HepG2 (cell line): ENCODE data around the gene FBXO4. TPM values are rescaled to one million over a fixed set of nuclear protein-coding genes. Genes with fewer than 3 reads are reported as not detected.

ENCODE experiments used
- ATAC-seq: fragments of 200-7000 bp; cut with Tn5 transposase; 3 replicates; pipeline ENCODE4 v1.9.1; 2020; ENCODE audit warnings: mild to moderate bottlenecking, moderate library complexity
- BruUV-seq: library from RNA; stranded (reverse); fragments of 400-500 nt; replicated peaks from 2 replicates; lab custom pipeline; 2021; lab: Mats Ljungman, UMichigan
- CTCF ChIA-PET: fragments of 300-600 bp; formaldehyde crosslinking; extraction: SDS; loops from one replicate; lab custom pipeline; 2021; ENCODE audit warnings: low total read pairs, inconsistent platforms, low intra/inter-chr PET ratio; lab: Yijun Ruan, JAX
- POLR2A ChIA-PET: fragments of 350-600 bp; sonication (Branson Sonifier 250); formaldehyde crosslinking; loops from one replicate; lab custom pipeline; 2020; ENCODE audit warnings: antibody characterized with exemption, inconsistent platforms; lab: Yijun Ruan, JAX
- DNase-seq: peaks from one replicate; pipeline ENCODE4 v3.0.0-alpha.2; 2015; ENCODE audit warnings: low spot score
- FAIRE-seq: peaks from 3 replicates; lab custom pipeline; 2011; peaks lifted over from hg19 to GRCh38; lab: Jason Lieb, UNC
- H2AFZ ChIP-seq: one replicate; pipeline ENCODE4 v1.6.1; 2011; ENCODE audit warnings: low read length, inconsistent platforms
- H3K27ac ChIP-seq: fragments of 300-600 bp; 3 replicates; pipeline ENCODE4 v1.8.0; 2011; ENCODE audit warnings: mixed run types, mild to moderate bottlenecking, mixed read lengths, low read length, inconsistent platforms; ENCODE audit not compliant: insufficient read depth; ENCODE audit errors: extremely low read length
- H3K27me3 ChIP-seq, 2 experiments: fragments of 200-600 bp in 1 of 2; 2 replicates in 1 of 2; 3 replicates in 1 of 2; pipeline versions ENCODE4 v1.6.0 to v1.8.0; 2011; ENCODE audit warnings: low read length in 2 of 2, mild to moderate bottlenecking in 2 of 2, moderate library complexity in 2 of 2, inconsistent platforms in 1 of 2; ENCODE audit not compliant: insufficient read depth in 2 of 2, control insufficient read depth in 1 of 2
- H3K36me3 ChIP-seq, 2 experiments: fragments of 200-600 bp in 1 of 2; replicated peaks in 1 of 2; 2 replicates in 1 of 2; 3 replicates in 1 of 2; pipeline versions ENCODE4 v1.5.1 to v1.8.0; 2011; ENCODE audit warnings: low read length in 2 of 2, inconsistent platforms in 1 of 2; ENCODE audit not compliant: insufficient read depth in 2 of 2, control insufficient read depth in 1 of 2
- H3K4me1 ChIP-seq: 2 replicates; pipeline ENCODE4 v1.5.1; 2012; ENCODE audit warnings: low read length, inconsistent platforms; ENCODE audit not compliant: insufficient read depth
- H3K4me2 ChIP-seq: 2 replicates; pipeline ENCODE4 v1.6.0; 2011; ENCODE audit warnings: low read depth, low read length, inconsistent platforms
- H3K4me3 ChIP-seq, 3 experiments: fragments of 200-600 bp in 1 of 3; sonication (generic), shearing (Covaris generic) in 1 of 3; replicated peaks in 1 of 3; 2 replicates each; pipeline ENCODE4 v1.5.1; 2011 to 2016; ENCODE audit warnings: low read length in 3 of 3, inconsistent platforms in 2 of 3, low read depth in 2 of 3, mild to moderate bottlenecking in 2 of 3, control low read depth in 1 of 3, mixed read lengths in 1 of 3; ENCODE audit not compliant: insufficient read depth in 1 of 3
- H3K79me2 ChIP-seq: one replicate; pipeline ENCODE4 v1.6.1; 2011; ENCODE audit warnings: low read length, inconsistent platforms; ENCODE audit not compliant: insufficient read depth
- H3K9ac ChIP-seq: 2 replicates; pipeline ENCODE4 v1.6.0; 2011; ENCODE audit warnings: mild to moderate bottlenecking, low read depth, low read length, inconsistent platforms; ENCODE audit not compliant: insufficient read depth
- H3K9me3 ChIP-seq: 2 replicates; pipeline ENCODE4 v1.5.1; 2012; ENCODE audit warnings: mild to moderate bottlenecking, low read length
- H4K20me1 ChIP-seq: 2 replicates; pipeline ENCODE4 v1.6.0; 2011; ENCODE audit warnings: inconsistent platforms, mild to moderate bottlenecking, low read length, moderate library complexity; ENCODE audit not compliant: insufficient read depth
- EP300 ChIP-seq, 3 experiments: sonication (generic) in 1 of 3; formaldehyde crosslinking in 1 of 3; IDR thresholded peaks; 2 replicates each; pipeline versions ENCODE4 v1.5.1 to v1.6.1; 2011 to 2020; ENCODE audit warnings: low read depth in 2 of 3, low read length in 2 of 3, borderline replicate concordance in 1 of 3, improper control_type of control experiment in 1 of 3, mild to moderate bottlenecking in 1 of 3, missing genetic modification reagents in 1 of 3, moderate library complexity in 1 of 3
- GABPB1 ChIP-seq: IDR thresholded peaks from 2 replicates; pipeline ENCODE4 v1.6.1; 2016; ENCODE audit warnings: mild to moderate bottlenecking, missing genetic modification reagents, moderate library complexity, missing compliant biosample characterization
- HNRNPUL1 ChIP-seq: fragments of 200-400 bp; formaldehyde crosslinking; IDR thresholded peaks from 2 replicates; pipeline ENCODE4 v1.6.1; 2017; ENCODE audit warnings: low read depth, mild to moderate bottlenecking, low read length, moderate library complexity
- ISL2 ChIP-seq: sonication (generic); formaldehyde crosslinking; IDR thresholded peaks from 2 replicates; pipeline ENCODE4 v1.5.0; 2020; ENCODE audit warnings: missing genetic modification reagents
- MAFF ChIP-seq: IDR thresholded peaks from 2 replicates; pipeline ENCODE4 v1.6.1; 2011; ENCODE audit warnings: low read depth, low read length, improper control_type of control experiment
- RARG ChIP-seq: sonication (generic); formaldehyde crosslinking; IDR thresholded peaks from 2 replicates; pipeline ENCODE4 v1.4.0; 2020; ENCODE audit warnings: low read depth, mild to moderate bottlenecking, missing genetic modification reagents
- SKI ChIP-seq: fragments of 450-650 bp; IDR thresholded peaks from one replicate; pipeline ENCODE4 v1.6.1; 2018; ENCODE audit warnings: mild to moderate bottlenecking; ENCODE audit not compliant: partially characterized antibody
- SMC3 ChIP-seq: IDR thresholded peaks from 2 replicates; pipeline ENCODE4 v1.6.1; 2011; ENCODE audit warnings: low read length, improper control_type of control experiment
- SRSF1 ChIP-seq: fragments of 200-400 bp; formaldehyde crosslinking; optimal IDR thresholded peaks from 2 replicates; pipeline ENCODE3; 2017; ENCODE audit warnings: mild to moderate bottlenecking, low read depth, low read length, moderate library complexity
- TCF12 ChIP-seq, 2 experiments: fragments of 450-650 bp in 1 of 2; sonication (generic) in 1 of 2; formaldehyde crosslinking in 1 of 2; IDR thresholded peaks; 2 replicates each; pipeline versions ENCODE4 v1.6.1 to v1.8.0; 2017 to 2022; ENCODE audit warnings: antibody characterized with exemption in 1 of 2, mild to moderate bottlenecking in 1 of 2, missing genetic modification reagents in 1 of 2, moderate library complexity in 1 of 2
- U2AF1 ChIP-seq: fragments of 200-400 bp; formaldehyde crosslinking; optimal IDR thresholded peaks from 2 replicates; pipeline ENCODE3; 2017; ENCODE audit warnings: mild to moderate bottlenecking, low read depth, low read length
- U2AF2 ChIP-seq: fragments of 200-400 bp; formaldehyde crosslinking; IDR thresholded peaks from 2 replicates; pipeline ENCODE4 v1.6.1; 2017; ENCODE audit warnings: low read depth, mild to moderate bottlenecking, low read length
- ZNF430 ChIP-seq: sonication (generic); formaldehyde crosslinking; IDR thresholded peaks from 2 replicates; pipeline ENCODE4 v1.9.0; 2021; ENCODE audit warnings: mild to moderate bottlenecking, missing genetic modification reagents
- ZNF569 ChIP-seq: sonication (generic); formaldehyde crosslinking; IDR thresholded peaks from 2 replicates; pipeline ENCODE4 v1.5.0; 2020; ENCODE audit warnings: mild to moderate bottlenecking, missing genetic modification reagents, moderate library complexity, borderline replicate concordance
- ZNF570 ChIP-seq: sonication (generic); formaldehyde crosslinking; IDR thresholded peaks from 2 replicates; pipeline ENCODE4 v1.4.0; 2020; ENCODE audit warnings: mild to moderate bottlenecking, missing genetic modification reagents, borderline replicate concordance
- ZNF615 ChIP-seq: sonication (generic); formaldehyde crosslinking; IDR thresholded peaks from 2 replicates; pipeline ENCODE4 v1.5.0; 2020; ENCODE audit warnings: mild to moderate bottlenecking, missing genetic modification reagents, borderline replicate concordance
- ZNF652 ChIP-seq: IDR thresholded peaks from 2 replicates; pipeline ENCODE4 v1.6.1; 2016; ENCODE audit warnings: low read depth, borderline replicate concordance
- ZNF703 ChIP-seq: sonication (generic); formaldehyde crosslinking; IDR thresholded peaks from 2 replicates; pipeline ENCODE4 v1.5.1; 2020; ENCODE audit warnings: missing genetic modification reagents, mild to moderate bottlenecking, moderate library complexity, borderline replicate concordance
- WGBS: methylation state at CpG from one replicate; pipeline ENCODE4 v1.1.6; 2017; ENCODE audit warnings: low lambda C conversion rate; 5-methylcytosine and 5-hydroxymethylcytosine counted together
- in situ Hi-C: cut with HindIII; loops from 2 replicates; pipeline ENCODE4 v1.10.0; 2017; ENCODE audit warnings: low pct_unique_long_range_greater_than_20kb; ENCODE audit not compliant: extremely low pct_ligation_motif_present
- intact Hi-C: fragments of 100-400 bp; cut with micrococcal nuclease; formaldehyde crosslinking; loops from one replicate; pipeline ENCODE4 v1.10.0; 2022; ENCODE audit not compliant: unreplicated experiment
- polyA plus RNA-seq, 8 experiments: library from polyadenylated mRNA; depleted of rRNA in 3 of 8; stranded (reverse) in 7 of 8; unstranded in 1 of 8; fragments of >200 nt; fragmentation: Illumina TruSeq in 4 of 8; extraction: Trizol in 4 of 8; gene quantifications; 2 replicates each; pipeline versions ENCODE4 v1.2.1 to v1.2.3, GENCODE V29; 2011 to 2016; ENCODE audit warnings: low read depth in 4 of 8, missing spikeins in 1 of 8, mixed read lengths in 1 of 8; ENCODE audit not compliant: insufficient read depth in 1 of 8
- total RNA-seq, 5 experiments: library from RNA; depleted of rRNA; stranded (reverse); fragments of >200 nt; fragmentation: Illumina TruSeq; extraction: Trizol; gene quantifications; 2 replicates each; pipeline ENCODE4 v1.2.3, GENCODE V29; 2016; ENCODE audit warnings: low read depth in 1 of 5
- TF ChIP-seq, protein P1 (sequence below): sonication (generic); formaldehyde crosslinking; IDR thresholded peaks from 2 replicates; pipeline ENCODE4 v1.5.1; 2020; ENCODE audit warnings: missing genetic modification reagents, mild to moderate bottlenecking, borderline replicate concordance

FBXO4 gene
- total and polyA plus RNA-seq, 2 of the 13 experiments (the other 11 are each of a cell fraction or from before 2014, with no cell fraction given), result 5.2 to 16.4 TPM

DNA sequence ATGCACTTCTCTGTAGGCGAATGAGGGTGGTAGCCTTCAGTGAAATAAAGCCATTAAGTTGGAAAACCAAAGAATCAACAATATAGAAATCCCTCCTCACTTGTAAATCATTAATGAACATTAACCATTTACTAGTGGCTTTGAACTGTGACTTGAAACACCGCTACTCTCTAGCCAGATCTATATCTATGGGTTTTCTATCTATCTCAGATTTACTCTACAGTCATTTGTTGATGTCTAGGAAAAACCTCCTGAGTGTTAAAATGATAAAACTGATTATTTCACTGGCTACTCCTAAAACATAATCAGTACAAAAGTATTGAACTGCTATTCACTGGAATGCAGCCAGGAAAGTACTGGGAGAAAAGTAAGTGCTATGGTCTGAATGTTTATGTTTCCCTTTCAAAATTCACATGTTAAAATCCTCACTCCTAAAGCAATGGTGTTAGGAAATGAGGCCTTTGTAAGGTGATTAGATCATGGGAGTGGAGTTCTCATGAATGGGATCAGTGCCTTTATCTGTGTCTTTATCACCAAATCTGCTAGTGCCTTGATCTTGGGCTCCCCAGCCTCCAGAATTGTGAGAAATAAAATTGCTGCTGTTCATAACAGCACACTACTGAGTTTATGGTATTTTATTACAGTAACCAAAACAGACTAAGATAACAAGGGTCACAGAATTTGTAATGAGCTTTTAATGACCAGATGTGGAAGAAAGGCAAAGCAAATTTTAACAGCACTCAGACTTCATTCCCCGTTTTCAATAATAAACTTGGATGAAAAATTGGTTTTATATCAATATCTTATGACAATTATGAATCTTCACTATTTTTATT is 46.2 kb upstream of the FBXO4 start:
- Histone ChIP-seq H3K4me2 (peak overlapping the region; percentile 51), H3K79me2 (no peaks in the 10 kb centered on the region), H3K4me3 (no peak overlapping the region; a peak in 1 of 6 replicates), H3K36me3 (no peaks in the 10 kb centered on the region), H3K27ac (no peak overlapping the region), H4K20me1 (no peaks in the 10 kb centered on the region), H3K9ac (no peak overlapping the region), H2AFZ (no peak overlapping the region), H3K4me1 (peaks cover 20% of the 10 kb centered on the region), H3K27me3 (no peaks in the 10 kb centered on the region), H3K9me3 (no peaks in the 10 kb centered on the region)
- ChIA-PET POLR2A (no interaction called here), CTCF (interaction anchor here (0.6 kb wide), 1 partner anchor 227 kb away, joined by 3 read pairs; no protein-coding TSS in a partner anchor)
- 8% methylated on average over 3 of the region's 3 CpGs for WGBS
- peak; percentile 35 for DNase-seq
- FAIRE-seq, result peak; percentile 15
- intact Hi-C loops, result no loop called here
- BruUV-seq, result no TSS peak
- in situ Hi-C loops, result no loop called here
- peak; percentile 87 for ATAC-seq
- no peak for TF ChIP-seq U2AF2
- TF ChIP-seq SKI, result no peak
- no peak for TF ChIP-seq ZNF430
- no peak for TF ChIP-seq ZNF615 (CRISPR knock-in tag)
- TF ChIP-seq ZNF703 (CRISPR knock-in tag), result no peak
- no peak for TF ChIP-seq ZNF569
- TF ChIP-seq U2AF1, result no peak
- TF ChIP-seq SMC3, result no peak
- no peak for TF ChIP-seq GABPB1 (CRISPR knock-in tag)
- TF ChIP-seq EP300 (IDR thresholded peaks at IDR 0.05; ENCODE audit: low read depth in 2 of 2, low read length in 2 of 2), result no peak
- no peak for TF ChIP-seq EP300 (CRISPR knock-in tag; IDR thresholded peaks at IDR 0.05; ENCODE audit: borderline replicate concordance)
- no peak for TF ChIP-seq MAFF
- no peak for TF ChIP-seq RARG (CRISPR knock-in tag)
- peak; percentile 95 for TF ChIP-seq HNRNPUL1
- peak; percentile 88 for TF ChIP-seq ZNF652 (CRISPR knock-in tag)
- no peak for TF ChIP-seq TCF12 (IDR thresholded peaks at IDR 0.05)
- no peak for TF ChIP-seq TCF12 (CRISPR knock-in tag; IDR thresholded peaks at IDR 0.05)
- no peak for TF ChIP-seq SRSF1
- TF ChIP-seq ISL2 (CRISPR knock-in tag), result no peak
- TF ChIP-seq, protein P1, sequence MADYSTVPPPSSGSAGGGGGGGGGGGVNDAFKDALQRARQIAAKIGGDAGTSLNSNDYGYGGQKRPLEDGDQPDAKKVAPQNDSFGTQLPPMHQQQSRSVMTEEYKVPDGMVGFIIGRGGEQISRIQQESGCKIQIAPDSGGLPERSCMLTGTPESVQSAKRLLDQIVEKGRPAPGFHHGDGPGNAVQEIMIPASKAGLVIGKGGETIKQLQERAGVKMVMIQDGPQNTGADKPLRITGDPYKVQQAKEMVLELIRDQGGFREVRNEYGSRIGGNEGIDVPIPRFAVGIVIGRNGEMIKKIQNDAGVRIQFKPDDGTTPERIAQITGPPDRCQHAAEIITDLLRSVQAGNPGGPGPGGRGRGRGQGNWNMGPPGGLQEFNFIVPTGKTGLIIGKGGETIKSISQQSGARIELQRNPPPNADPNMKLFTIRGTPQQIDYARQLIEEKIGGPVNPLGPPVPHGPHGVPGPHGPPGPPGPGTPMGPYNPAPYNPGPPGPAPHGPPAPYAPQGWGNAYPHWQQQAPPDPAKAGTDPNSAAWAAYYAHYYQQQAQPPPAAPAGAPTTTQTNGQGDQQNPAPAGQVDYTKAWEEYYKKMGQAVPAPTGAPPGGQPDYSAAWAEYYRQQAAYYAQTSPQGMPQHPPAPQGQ (CRISPR knock-in tag), result no peak
- TF ChIP-seq ZNF570 (CRISPR knock-in tag), result no peak
